ENCODE data around the gene FN1. TPM values are rescaled to one million over a fixed set of nuclear protein-coding genes. Genes with fewer than 3 reads are reported as not detected.

Gene FN1
- total and polyA plus RNA-seq, 2 of the 8 experiments (the other 6 are each of a cell fraction or from before 2014, with no cell fraction given) = 42.9 to 109 TPM

DNA sequence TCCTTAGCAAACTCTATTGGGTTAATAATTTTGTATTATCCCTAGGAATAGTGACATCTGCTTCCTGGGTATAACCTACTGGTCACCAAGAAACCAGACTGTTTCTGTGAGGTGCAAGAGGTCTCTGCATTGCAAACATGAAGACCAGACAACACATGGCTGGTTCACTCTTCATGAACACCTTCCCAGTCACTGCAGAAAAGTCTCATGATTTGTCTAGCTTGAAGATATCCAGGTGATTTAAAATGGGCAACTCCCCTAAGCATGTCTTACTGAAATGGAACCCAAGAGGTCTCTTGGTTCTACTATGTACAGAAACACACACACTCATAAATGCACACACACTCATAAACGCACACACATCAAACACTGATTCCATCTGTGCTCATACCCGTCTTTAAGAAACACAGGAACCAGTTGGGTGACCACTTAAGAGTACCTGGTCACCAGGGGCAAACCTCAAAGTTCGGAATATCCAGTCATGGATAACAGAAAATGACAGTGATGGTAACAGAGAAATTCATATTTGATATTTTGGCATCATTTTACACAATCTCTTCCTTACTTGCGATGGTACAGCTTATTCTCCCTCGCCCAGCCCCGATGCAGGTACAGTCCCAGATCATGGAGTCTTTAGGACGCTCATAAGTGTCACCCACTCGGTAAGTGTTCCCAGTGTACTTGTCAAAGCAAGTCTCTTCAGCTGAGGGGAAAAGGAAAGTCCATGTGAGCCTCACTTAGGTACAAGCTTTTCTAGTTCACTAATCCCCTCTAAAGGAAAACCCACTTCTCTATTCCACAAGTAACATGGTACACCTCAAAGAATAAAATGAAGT lies 2.9 kb downstream of the FN1 start (continued):
- TF ChIP-seq TBP (IDR thresholded peaks at IDR 0.05; ENCODE audit: low read depth, low read length) = no peak
- no peak for TF ChIP-seq BRCA1 (IDR thresholded peaks at IDR 0.05; ENCODE audit: low read depth, low read length)
- TF ChIP-seq SP2 (IDR thresholded peaks at IDR 0.05; ENCODE audit: low read length) = no peak
- TF ChIP-seq POU5F1 (IDR thresholded peaks at IDR 0.05; ENCODE audit: low read depth, low read length) = no peak
- TF ChIP-seq BCL11A (IDR thresholded peaks at IDR 0.05; ENCODE audit: low read depth in 2 of 2, low read length in 2 of 2) = no peak
- no peak for TF ChIP-seq EGR1 (IDR thresholded peaks at IDR 0.05; ENCODE audit: borderline replicate concordance, low read depth, low read length)
